Kasumi-1 (cell line): Measurements from ENCODE around the gene ZCCHC24.

Experiments used
- DNase-seq, 2 experiments: peaks; one replicate each; lab custom pipeline; 2025; lab: John Stamatoyannopoulos, UW

ZCCHC24 gene

DNA sequence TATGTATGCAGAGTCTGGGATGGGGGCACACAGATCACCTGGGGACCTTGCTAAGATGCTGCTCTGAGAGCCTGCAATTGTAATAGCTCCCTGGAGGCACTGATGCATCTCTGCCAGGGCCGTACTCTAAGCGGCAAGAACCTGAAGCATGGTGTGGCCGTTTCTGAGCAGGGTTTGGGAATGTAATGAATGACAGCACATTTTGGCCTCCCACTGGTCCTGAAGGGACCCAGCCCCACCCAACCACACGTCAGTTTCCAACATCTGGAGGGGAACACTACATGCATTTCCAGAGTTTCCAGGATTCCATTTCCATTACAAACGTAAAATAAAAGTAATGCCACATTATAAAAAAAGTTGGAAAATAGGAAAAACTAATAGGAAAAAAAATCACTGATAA, 14.0 kb downstream of the ZCCHC24 start:
- DNase-seq, result no peak

DNA sequence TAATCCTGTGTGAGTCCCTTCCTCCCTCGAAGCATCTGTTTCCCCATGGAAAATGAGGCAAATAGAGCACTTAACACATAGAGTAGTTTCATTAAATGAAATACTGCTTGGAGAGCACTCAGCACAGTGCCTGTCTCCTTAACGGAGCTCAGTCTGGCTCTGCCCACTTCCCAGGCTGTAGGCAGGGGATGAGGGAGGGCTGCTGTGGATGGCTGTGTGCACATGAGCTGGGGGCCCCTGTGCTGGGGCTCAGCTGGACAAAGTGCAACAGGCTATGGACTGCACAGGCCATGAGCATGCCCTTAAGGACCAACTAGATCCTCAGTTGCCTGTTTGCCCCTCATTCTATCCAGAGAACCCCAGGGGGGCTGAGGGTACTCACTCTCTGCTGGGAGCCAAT, 14.5 kb downstream of the ZCCHC24 start:
- no peak for DNase-seq

DNA sequence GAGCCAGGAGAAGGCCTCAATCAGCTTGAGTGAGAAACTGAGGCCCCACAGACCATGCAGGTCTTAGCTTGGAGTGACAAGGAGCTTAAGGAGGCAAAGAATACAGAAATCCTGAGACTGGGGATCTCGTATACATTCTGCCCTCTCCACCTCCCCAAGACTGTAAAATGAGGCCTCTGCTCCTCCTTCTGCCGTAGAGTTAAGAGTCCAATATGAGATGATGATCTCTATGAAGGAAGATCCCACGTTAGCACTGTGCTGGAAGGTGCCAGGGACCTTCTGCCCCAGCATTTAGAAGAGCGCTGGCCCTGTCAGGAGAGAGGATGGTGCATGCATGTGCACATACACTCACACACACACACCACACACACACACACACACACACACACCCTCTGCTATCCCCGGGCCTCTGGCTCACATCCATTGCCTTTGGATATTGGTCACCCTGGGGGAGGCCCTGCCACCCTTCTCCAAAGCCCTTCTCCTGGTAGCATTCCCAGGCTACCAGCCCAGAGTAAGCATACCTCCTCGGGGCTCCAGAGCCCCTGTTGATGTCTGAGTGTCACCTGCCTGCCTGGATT, 15.0 kb downstream of the ZCCHC24 start:
- DNase-seq, result no peak

DNA sequence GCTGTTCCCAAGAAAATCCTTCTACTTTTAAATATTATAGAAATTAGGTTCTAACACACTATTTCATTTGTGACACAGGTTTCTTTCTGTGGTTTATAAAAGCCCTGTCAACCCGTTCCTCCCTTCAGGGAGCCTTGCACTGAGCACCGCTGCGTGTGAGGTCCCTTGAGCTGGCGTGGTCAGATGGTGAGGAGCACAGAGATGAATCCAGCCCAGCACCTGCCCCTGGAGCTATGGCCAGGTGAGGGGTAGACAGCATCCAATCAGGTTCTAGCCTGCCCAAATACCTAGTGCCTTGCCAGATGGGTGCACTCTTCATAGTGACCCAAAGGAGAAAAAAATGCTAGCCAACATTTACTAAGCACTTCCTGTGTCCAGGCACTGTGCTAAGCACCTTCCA, 15.7 kb downstream of the ZCCHC24 start:
- DNase-seq, result no peak

- DNase-seq, result no peak
Observed at GRCh38 chr10:79427965-79428364, 17.5 kb downstream of the ZCCHC24 start.

DNA sequence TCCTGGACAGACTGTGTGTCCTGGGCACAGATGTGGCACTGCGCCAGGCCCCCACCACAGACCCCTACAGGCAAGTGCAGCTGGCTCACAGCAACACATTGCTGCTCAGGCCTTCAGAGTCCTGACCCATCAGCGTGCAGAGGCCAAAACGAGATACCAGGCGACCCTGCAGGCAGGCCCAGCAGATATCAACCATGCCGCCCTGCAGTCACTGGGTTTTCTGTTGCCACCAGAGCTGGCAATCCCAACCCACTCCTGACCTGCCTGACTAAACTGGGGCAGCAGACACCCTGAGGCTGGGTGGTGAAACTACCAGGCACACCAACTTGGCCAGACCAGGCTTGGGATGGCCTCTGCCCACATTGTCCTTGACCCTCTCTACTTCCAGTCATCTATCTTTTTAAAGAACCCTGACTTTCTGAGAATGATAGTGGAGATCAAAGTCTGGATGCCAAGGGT, 20.3 kb downstream of the ZCCHC24 start:
- DNase-seq, result no peak

- DNase-seq, result no peak
Observed at GRCh38 chr10:79424221-79425073, 21.0 kb downstream of the ZCCHC24 start.

DNA sequence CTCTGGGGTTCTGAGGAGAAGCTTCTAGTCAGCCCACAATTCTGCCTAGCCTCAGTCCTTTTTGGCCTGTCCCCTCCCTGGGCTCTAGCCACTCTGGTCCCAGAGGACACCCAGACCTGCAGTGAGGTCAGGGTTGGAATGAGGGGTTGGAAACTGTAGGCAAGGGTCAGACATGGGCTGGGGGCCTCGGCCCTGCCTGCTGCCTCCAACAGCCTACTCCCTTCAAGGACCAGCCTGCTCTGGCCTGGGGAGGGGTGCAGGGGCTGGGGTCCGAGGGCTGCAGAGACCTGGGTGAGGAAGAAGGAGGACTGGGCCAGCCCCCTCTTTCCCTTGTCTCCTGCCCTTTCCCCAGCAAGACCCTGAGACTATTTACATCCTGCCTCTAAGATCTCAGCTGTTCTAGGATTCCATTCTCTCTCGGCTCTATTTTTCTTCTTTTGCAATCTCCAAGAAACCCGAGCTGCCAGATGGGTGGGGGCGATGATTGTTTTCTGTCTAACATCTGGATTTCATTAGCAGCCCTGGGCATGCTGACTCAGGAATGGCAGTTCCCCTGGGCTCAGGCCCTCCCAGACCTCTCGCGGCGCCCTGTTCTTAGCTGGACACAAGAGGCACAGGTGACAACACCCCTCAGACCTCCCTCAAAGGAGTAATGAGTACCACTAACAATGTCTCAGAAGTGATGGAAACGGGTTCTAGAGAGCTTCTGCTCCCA, 23.1 kb downstream of the ZCCHC24 start:
- no peak for DNase-seq

- DNase-seq, result no peak
Observed at GRCh38 chr10:79420974-79421688, 24.3 kb downstream of the ZCCHC24 start.

- no peak for DNase-seq
Observed at GRCh38 chr10:79418886-79419595, 26.4 kb downstream of the ZCCHC24 start.

- DNase-seq, result no peak
Observed at GRCh38 chr10:79418274-79418673, 27.1 kb downstream of the ZCCHC24 start.

DNA sequence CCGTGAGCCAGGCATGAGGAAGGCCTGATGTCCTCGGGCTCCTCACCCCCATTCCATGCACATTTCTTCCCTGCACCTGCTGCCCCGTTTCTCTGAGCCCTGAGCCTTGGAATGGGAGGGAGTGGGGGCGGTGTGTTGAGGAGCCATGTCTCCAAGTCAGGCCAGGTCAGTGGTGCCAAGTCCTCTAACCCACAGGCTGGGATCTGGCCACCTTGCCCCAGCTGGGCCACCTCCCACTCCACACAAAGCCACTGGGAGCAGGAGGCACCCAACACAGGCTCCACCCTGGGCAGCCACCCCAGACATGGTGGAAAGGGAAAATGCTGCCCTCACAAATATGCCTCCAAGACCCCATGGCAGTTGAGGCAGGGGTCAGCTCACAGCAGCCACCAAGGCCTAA, 27.7 kb downstream of the ZCCHC24 start:
- no peak for DNase-seq

DNA sequence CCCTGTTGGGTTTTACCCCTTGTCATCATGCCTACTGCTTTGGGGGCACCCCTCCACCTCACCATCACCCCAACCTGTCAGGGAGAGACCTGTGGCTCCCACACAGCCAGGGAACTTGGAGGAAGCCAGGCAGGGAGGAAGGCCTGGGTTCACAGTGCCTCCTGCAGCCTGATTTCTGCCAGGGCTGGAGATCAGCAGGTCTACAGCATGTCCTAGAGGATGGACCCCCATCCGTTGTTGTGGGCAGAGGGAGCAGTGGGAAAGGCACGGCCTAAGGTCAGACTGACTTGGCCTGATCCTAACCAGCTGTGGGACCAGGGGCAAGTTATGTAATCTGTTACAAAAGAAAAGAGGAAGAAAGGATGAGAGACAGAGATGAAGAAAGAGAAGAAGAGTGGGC, 28.2 kb downstream of the ZCCHC24 start:
- peak in 1 of 2 experiments; percentile 21 for DNase-seq

DNA sequence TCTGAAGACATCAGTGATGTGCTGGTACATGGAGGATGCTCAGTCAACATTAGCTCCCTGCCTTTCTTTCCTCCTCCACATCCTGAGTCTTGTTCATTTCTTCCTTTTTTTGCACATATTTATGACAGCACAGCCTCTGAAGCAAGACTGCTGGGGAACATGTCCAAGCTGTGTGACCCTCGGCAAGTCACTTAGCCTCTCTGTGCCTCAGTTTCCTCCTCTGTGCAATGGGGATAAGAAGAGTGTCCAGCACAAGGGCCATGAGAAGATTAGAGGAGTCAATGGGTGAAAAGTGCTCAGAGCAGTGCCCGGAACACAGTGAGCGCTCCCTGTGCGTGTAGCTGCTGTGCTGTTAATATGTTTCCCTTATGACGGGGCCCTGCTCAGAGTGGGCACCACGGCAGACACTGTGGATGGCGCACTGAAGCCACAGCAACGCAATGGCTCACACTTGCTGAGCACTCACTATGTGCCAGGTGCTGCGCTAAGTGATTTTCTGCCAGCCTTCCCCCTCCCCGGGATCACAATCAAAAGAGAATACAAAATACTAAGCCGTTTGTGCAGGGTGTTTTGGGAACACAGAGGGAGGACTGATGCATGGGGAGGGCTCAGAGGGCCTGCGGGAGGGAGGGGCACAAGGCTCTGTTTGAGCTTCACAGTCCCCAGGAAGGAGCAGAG, 28.7 kb downstream of the ZCCHC24 start:
- DNase-seq, result no peak

GRCh38 chr10:79415736-79416577, 29.5 kb downstream of the ZCCHC24 start:
- DNase-seq, result no peak

- DNase-seq, result no peak
Observed at GRCh38 chr10:79414714-79415113, 30.7 kb downstream of the ZCCHC24 start.

DNA sequence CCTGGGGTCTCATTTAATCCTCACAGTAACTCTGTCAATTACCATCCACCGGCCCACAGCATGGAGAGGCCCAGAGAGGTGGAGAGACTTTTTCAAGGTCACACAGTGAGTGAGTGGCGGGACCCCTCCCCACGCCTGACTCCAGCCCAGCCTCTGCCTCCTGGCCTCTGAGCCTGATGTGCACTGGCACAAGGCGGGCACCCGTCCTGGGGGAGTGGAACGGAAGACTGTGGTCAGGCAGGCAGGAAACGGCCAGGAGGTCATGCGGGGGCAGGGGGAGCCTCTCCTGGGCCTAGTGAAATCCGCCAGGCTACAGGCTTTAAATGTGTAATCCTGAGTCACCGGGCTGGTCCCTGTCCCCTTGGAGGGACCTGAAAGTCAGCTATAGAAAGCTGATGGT, 32.2 kb downstream of the ZCCHC24 start:
- peak; percentile 61 to 62 for DNase-seq

DNA sequence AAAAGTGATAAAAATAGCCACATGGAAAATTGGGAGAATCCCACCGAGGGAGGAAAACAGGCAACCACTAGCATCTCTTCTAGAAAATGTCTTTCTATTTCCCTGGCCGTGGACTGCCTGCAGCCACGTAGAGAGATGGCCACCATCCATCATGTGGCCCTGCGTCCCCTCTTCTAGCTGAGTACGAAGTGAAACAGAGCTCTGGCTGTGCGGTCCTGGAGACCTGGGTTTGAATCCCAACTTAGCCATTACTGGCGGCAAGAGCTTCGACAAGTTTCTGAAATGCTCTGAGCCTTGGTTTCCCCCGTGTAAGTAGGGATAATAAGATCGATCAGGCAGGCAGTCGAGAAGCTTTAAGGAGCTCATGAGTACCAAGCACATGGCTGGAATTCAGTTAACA, 32.9 kb downstream of the ZCCHC24 start:
- no peak for DNase-seq

DNA sequence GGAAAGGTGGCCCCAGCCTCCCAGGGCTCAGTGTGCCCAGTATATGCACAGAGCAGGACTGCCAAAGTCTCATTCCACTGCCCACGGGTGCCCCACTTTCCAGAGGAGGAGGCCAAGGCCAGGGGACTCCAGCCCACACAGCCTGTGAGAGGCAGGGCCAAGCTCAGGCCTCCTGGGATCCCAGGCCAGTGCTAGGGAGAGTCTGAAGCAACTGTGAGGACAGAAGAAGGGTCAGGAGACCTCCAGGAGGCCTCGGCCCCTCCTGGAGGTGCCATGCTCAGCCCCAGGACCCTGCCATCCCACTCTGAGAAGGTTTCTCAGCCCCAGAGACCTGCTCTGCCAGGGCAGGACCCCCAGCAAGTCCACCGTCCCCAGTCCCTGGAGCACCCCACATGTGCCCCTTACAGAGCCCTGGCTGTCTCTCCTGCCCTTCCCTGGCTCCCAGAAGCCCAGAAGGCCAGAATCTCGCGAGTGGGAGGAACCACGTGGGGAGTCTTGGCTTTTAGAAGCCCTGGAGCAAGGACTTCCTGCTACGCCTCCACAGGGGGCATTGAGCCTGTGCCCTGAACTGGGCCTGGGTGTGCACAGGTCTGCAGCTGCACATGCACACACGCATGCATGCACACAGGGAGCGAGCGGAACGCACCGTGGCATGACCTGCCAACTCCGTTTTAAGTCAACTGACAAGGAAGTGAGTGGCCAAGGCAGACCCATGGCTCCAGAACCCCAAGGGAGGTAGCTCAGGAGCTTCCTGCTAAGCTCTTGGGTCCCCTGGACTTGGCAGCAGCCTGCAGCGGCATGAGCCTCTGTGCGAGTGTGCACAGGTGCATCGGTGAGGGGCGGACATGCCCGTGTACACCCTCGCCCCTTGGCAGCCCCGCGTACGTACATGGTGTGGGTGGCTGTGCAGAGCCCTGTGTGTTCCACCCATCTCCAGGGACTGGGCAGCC, 33.6 kb downstream of the ZCCHC24 start:
- no peak for DNase-seq
